Brain pericyte (primary cell): Measurements from ENCODE around the gene ARR3.
A peak's percentile ranks its signal among the peaks of the same experiment; 100 is the strongest.
"Not testable (repeated sequence)": the region's sequence is repeated elsewhere in the genome, so short reads cannot be mapped to it uniquely, and the experiment has no call there.

Source experiments
- DNase-seq: peaks from one replicate; pipeline ENCODE4 v3.0.0-alpha.2; 2012; ENCODE audit warnings: low read depth, low spot score

Gene ARR3

GRCh38 chrX:70268034-70268433 is at the start of gene ARR3:
Gene ARR3 (plus strand): TSS chrX:70268334. CDS start chrX:70269386, 1,052 bp downstream.
- DNase-seq, result no peak

DNA sequence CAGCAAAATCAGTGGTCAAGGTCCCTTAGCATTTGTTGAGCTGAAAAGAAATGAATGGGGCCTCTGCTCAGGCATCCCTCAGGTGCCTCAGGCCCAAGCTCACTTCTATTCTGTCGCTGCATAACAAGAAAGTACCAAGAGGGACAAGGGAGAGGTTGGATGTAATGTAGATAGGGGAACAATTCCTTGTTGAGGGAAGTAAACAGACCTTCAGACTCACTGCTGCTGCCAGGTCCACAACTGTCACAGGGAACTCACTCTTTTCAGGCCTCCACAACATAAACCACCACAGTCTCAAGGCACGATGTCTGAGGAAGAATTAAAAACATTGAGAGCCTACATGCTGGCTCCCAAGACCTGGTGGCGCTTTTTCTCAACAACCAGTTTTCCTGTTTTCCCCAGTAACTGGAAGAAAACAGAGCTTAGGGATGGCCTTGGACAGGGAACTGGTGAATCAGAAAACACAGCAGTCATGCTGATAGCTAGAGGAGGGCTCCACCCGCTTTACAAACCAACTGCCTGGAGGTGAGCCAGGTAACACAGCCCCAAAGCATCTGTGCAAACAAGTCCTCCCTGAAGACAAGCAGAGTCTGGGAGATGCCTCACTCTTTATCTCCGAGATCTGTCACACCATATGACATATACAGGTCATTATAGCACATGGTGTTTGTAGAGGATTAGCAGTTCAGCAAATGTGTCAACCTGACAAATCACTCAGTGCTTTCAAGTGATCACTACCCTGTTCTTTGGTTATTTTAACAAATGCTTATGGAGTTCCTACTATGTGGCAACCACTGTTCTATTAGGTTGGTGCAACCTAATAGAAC is 48.0 kb upstream of the ARR3 start:
- DNase-seq, result peak; percentile 5

DNA sequence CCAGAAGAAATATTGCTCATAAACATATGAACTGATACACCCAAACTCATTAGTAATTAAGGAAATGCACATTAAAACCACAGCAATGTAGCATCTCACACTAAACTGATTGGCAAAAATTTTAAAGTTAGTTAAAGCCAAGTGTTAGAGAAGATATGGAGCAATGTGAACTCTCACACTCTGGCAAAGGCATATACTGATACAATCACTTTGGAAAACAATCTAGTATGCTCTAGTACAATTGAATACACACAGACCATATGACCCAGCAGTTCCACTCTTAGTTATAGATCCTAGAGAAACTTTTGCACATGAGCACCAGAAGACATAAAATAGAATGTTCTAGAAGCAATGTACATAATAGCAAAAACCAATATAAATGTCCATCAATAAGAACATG is 42.1 kb upstream of the ARR3 start:
- no peak for DNase-seq

DNA sequence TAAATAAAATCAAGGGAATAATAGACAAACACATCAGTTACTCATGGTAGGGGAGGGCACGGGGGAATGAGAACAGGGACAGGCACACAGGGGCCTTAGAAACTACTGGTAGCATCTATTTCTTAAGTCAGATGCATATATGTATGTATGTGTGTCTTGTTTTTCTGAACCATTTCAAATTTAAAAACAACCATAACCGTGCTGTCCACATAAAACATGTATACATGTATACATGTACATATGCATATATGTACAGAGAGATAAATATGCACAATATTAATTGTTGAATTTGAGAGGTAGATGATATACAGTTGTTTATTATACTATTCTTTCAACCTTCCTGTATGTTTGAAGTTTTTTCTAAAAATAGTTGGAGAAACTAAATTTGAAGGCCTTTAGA is 41.4 kb upstream of the ARR3 start:
- no peak for DNase-seq

DNA sequence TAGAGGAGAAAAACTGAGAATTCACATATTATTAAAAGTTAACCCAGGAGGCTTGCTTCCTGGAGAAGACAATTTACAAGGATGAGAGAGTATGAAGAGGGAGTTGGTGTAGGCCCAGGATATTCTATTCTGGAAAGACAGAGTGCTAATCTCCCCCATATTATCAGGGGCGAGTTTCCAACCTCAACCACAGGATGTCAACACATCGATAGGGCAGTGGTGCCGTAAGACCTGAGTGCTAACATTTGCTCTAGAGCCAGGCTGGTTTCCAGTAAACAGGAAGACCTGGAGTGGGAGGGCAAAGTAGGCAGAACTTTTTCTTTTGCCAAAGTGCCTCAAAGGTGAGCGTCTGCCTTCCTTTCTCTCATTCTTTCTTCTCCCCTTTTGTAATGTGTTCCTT is 36.5 kb upstream of the ARR3 start:
- DNase-seq, result no peak

DNA sequence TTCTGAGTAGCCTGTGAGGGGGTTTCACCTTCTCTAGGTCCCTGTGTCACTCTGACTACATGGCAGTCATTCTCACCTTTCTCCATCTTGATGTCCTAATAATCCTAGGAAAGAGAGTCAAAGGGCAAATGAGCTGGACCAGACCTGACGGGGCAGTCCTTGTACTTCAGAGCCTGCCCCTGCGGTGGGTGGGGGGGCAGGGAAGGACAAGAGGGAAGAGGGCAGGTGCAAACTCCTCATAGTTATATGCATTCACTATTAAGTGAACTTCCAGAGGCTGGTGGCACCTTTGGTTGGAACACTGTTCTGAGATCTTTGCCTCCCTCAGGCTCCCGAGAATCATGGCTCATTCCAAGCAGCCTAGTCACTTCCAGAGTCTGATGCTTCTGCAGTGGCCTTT is 33.8 kb upstream of the ARR3 start, which contains the start of gene AWAT1:
Gene AWAT1, plus strand, starts transcription at position 301 of the 400 bp plus-strand sequence. Its CDS starts 41 bp downstream, at position 342.
- no peak for DNase-seq

DNA sequence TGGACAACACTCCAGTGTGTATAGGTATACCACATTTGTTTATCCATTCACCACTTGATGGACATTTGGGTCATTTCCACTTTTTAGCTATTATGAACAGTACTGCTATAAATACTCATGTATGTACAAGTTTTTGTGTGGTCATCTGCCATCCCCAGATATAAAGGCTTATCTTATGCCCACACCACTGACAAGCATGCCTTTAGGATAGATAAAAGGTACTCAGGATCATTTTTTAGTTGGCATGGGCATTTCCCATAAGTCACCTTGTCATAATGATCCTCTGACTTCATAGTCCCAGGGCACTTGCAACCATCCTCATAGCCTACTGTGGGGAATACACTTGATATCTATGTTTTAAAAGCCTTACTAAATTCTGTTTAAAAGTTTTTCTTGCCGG is 27.4 kb upstream of the ARR3 start:
- no peak for DNase-seq

GRCh38 chrX:70241501-70241900 is 26.6 kb upstream of the ARR3 start:
- DNase-seq, result no peak

DNA sequence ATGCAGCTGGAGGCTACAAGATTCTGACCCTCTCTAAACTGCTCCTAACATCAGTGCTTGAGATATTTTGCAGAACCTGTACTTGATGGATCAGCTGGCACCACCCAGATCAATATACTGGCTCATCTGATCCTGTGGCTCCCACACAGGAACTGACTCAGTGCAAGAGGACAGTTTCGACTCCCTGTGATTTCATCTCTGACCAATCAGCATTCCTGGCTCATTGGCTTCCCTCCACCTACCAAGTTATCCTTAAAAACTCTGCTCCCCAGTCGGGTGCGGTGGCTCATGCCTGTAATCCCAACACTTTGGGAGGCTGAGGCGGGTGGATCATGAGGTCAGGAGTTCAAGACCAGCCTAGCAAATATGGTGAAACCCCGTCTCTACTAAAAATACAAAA is 24.5 kb upstream of the ARR3 start:
- not testable (repeated sequence) for DNase-seq

GRCh38 chrX:70244881-70245280 is 23.3 kb upstream of the ARR3 start:
- DNase-seq, result no peak

DNA sequence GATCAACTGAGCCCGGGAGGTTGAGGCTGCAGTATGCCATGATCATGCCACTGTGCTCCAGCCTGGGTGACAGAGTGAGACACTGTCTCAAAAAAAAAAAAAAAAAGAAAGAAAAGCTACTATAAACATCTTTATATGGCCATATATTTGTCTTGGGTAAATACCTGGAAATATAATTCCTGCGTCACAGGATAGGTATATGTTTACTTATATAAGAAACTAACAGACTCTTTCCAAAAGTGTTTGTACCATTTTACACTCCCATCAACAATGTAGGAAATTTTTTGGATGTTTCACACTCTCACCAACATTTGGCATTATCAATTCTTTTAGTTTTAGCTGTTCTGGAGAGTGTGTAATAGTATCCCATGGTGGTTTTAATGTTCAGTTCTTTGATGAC is 20.9 kb upstream of the ARR3 start:
- no peak for DNase-seq

GRCh38 chrX:70252491-70252890 is 15.6 kb upstream of the ARR3 start:
- DNase-seq, result no peak

GRCh38 chrX:70253377-70254062 is 14.6 kb upstream of the ARR3 start:
- DNase-seq, result no peak

DNA sequence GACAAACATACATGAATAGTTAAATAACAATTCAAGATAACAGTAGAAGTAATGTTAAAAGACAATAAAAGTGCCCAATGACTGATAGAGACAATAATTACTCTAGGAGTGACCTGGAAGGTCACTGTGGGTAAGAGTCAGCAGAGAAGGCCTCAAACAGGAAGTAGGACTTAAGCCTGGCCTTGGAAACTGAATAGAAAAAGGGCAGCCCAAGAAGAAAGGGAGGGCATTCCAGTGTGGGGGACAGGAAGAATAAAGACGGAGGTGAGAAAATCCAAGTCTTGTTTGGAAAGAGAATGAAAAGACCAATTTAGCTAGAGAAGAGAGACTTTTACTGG is 14.1 kb upstream of the ARR3 start:
- DNase-seq, result no peak

DNA sequence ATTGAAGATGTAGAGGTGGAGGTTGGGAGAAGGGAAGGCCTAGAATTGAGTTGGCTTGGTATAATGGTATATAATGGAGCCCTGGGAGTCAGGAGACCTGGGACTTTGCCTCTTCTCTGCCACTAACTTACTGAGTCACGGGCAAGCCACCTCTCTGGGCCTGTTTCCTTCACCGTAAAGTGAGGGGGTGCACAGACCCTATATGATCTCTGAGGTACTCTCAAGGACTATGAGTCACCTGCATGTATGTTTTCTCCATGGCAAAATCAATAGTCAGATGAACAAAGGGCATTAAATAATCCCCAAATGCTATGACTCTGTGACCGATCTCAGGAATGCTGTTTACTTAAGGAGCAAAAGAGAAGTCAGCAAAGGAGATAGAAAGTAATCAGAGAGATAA is 13.2 kb upstream of the ARR3 start:
- no peak for DNase-seq

DNA sequence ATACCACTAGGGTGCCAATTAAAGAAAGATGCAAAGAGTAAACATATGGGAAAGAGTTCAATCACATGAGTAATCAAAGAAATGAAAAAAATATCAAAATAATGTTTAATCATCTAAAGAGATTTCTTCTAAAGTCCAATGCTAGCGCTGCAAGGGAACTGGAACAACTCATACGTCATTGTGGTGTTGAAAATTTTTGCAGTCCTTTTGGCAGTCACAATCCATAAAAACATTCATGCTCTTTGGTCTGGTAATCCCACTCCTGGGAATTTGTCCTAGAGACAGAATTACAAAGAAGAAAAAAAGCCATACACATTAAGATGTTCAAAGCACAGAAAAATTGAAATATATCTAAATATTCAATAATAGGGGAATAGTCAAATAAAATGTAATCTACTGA is 12.7 kb upstream of the ARR3 start:
- DNase-seq, result no peak

DNA sequence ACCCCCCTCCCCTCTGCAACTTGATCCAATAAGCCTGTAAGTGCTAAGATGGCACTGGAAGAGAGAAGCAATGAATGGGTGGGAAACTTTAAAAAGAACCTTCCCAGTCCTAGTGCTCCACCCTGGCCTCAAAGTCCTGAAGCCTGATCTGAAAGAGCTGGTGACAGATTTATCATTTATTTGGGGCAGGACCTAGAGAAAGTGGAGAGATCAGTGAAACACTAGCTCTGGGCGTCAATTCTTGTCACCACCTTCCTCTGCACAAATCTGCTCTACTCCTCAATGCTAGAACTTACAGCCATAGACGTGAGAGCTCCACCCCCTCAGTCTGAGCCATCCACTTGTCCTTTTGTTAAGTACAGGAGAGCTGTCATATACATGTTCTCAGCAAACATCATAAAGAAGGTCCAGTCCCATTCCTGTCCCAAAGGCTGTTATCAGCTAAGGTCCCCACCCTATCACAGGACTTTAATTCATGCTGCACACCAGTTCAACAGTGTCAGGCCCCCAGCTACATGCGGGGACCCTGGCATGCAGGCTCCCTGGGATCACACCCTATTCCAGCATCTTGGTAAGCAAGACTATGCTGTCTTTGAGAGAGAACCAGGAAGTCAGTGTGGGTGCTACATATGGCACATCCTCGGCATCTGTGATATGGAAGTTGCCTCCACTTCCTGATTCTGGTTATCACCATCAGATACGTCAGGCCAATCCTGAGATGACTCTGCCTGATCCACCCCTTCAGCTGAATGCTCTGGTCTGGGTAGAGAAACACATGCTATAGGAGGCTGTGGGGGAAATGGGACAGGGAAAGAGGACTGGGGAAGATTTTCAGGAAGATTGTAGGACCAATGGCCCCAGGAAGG is 10.5 kb upstream of the ARR3 start:
- no peak for DNase-seq

GRCh38 chrX:70260104-70260503 is 8.0 kb upstream of the ARR3 start, which contains the start of gene P2RY4:
Gene P2RY4 (minus strand): TSS chrX:70260204. CDS start chrX:70259624, 580 bp downstream.
- DNase-seq, result no peak

- no peak for DNase-seq
These were observed 5.1 kb upstream of the ARR3 start for GRCh38 chrX:70262952-70263567.

GRCh38 chrX:70264784-70265183 is 3.4 kb upstream of the ARR3 start:
- no peak for DNase-seq

DNA sequence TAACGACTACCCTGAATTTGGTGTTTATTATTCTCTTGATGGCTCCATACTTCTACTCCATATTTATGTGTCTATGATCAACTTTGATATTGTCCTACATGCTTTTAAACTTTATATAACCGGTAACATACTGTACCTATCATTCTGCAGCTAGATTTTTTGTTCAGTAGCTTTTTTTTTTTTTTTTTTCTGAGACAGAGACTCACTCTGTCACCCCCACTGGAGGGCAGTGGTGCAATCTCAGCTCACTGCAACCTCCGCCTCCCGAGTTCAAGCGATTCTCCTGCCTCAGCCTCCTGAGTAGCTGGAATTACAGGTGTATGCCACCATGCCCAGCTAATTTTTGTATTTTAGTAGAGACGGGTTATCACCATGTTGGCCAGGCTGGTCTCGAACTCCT is 5.9 kb downstream of the ARR3 start:
- DNase-seq, result not testable (repeated sequence)

DNA sequence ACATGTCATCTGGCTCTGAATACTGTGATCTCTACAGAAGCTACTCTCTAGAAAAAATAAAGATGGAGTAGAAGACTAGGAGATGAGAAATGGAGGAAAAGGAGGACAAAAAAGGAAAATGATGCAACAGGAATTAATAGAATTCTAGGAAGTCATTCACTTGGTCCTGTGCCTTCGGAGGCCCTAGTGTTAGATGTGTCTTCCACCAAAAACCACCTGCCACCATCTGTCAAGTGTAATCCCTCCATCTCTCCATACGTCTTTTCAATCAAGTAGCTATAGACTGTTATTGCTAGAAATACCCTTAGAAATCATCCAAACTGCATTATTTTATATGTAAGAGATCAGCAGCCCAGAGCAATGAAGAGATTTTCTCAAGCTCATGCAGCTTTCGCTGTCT is 10.9 kb downstream of the ARR3 start:
- DNase-seq, result no peak
